NCI-H1436 treated with DMSO at 0.1 percent for 48 hours (cell line): Measurements from ENCODE around the gene TRPT1.
A peak's percentile ranks its signal among the peaks of the same experiment; 100 is the strongest.

Experiments used
- DNase-seq: peaks from one replicate; lab custom pipeline; 2025; lab: John Stamatoyannopoulos, UW

TRPT1 gene, protein sequence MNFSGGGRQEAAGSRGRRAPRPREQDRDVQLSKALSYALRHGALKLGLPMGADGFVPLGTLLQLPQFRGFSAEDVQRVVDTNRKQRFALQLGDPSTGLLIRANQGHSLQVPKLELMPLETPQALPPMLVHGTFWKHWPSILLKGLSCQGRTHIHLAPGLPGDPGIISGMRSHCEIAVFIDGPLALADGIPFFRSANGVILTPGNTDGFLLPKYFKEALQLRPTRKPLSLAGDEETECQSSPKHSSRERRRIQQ

DNA sequence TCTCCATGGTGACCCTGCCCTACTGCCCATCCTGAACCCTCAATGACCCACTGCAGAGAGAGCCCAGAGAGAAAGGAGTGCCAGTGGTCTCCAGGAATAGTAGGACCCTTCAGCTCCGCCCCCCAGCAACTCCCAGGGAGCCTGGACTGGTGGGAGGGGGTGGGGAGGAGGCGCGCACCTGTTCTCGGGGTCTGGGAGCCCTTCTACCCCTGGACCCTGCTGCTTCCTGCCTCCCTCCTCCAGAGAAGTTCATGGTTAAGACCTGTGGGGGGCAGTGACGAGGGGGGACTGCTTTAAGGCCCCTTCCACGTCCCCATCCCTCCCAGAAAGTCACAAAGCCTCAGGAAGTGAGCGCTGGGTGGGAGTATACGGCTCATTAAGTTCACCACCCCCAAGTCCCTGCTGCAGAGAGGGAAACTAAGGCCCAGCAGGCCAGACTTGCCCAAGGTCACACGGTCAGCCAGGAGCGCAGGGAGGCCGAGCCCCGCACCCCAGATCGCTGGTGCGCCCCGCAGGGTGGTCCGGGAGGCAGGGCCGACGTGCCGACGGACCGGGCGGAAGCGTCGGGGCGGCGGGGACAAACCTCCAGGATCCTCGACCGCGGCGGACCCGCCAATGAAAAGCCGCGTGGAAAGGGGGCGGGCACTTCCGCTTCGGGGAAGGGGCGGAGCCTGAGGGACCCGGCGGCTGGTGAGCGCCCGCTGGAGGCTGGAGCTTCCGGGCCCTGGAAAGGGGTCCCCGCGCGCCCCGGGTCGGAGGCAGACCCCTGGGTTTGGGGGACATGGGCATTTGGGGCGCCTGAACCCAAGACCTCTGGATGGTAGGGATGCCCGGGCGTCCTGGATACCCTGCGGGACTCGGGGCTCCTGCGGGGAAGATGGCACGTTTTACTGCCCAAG is at the start of gene TRPT1, which contains the start of gene NUDT22:
TRPT1 (minus strand) TSS at position 579 of the 899 bp plus-strand sequence; CDS start at position 253, 326 bp downstream.
NUDT22 (plus strand) TSS at position 667 of the 899 bp plus-strand sequence. CDS start 379 bp downstream, outside the sequence.
- no peak for DNase-seq

- DNase-seq = no peak
Observed at GRCh38 chr11:64275031-64275800, 49.2 kb upstream of the TRPT1 start.

DNA sequence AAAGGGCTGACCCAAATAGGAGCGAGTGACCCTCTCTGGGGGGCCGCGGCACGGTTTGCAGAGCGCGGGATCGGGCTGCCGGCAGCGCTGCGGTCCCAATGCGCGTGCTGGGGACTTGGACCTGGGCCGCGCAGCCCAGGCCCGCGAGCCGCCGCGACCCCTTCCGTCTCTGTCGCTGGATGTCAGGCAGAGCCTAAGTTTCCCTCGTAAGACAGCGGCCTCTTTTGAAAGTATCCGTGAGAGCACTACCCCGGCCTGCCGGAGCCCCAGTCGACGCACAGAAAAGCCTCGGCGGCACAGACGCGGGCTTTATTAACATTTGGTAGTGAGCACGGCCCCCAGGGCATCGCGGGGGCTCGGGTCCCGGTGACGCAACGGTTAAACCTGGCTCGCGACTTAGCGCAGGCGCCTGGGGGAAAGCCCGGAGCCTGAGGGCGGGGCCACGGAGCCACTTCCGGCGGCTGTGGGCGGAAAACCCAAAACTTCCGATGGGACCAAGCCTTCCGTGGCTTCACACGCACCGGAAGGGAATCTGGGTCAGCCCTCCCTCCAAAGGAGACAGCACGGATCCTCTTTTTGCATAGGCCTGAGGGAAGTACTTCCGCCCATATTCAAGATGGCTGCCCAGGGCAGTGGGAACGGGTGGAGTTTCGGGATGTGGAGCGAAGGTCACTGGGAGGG is 43.7 kb upstream of the TRPT1 start:
- peak; percentile 96 for DNase-seq

- DNase-seq = no peak
Observed at GRCh38 chr11:64268893-64269539, 43.0 kb upstream of the TRPT1 start.

- no peak for DNase-seq
Observed at GRCh38 chr11:64268025-64268892, 42.3 kb upstream of the TRPT1 start.

DNA sequence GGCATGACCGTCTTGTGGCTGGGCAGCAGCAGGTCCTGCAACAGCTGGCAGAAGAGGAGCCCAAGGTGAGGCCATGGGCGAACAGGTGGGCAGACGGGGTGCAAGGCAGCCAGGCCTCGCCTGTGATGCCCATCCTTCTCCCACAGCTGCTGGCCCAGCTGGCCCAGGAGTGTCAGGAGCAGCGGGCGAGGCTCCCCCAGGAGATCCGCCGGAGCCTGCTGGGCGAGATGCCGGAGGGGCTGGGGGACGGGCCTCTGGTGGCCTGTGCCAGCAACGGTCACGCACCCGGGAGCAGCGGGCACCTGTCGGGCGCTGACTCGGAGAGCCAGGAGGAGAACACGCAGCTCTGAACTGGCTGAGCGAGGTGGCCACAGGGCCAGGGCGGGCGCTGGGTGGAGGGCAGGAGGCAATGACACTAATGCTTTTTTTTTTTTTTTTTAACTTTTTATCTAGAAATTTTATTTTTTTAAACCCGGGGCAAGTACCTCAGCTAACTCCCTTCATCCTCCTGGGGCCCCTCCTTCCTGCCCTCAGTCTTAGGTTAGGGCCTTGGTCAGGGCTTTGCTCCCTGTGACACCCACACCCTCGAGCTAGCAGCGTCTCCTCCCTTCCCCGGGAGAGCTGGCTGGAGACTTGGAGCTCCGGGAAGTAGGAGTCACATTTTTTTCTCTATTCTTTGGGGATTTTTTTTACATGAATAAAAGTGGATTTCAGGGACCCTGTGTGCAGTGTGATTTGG is 41.4 kb upstream of the TRPT1 start:
- DNase-seq = no peak

GRCh38 chr11:64266339-64266738 is 40.4 kb upstream of the TRPT1 start:
- no peak for DNase-seq

- DNase-seq = no peak
Observed at GRCh38 chr11:64265176-64266160, 39.5 kb upstream of the TRPT1 start.

GRCh38 chr11:64264371-64264852 is 38.4 kb upstream of the TRPT1 start:
- DNase-seq = no peak

DNA sequence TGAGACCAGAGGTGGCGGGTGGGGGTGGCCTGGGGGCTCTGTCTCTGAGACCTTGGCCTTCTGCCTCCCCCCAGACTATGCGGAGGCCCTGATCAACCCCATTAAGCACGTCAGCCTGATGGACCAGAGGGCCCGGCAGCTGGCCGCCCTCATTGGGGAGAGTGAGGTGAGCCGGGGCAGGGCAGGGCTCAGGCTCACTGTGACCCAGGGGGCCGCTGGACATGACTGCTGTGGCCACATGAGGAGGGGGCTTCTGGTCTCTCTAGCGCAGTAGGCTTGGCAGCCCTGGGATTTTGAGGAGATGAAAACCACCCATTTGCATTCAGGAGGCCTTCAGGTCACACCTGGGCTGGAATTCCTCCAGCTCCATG is 37.9 kb upstream of the TRPT1 start:
- no peak for DNase-seq

DNA sequence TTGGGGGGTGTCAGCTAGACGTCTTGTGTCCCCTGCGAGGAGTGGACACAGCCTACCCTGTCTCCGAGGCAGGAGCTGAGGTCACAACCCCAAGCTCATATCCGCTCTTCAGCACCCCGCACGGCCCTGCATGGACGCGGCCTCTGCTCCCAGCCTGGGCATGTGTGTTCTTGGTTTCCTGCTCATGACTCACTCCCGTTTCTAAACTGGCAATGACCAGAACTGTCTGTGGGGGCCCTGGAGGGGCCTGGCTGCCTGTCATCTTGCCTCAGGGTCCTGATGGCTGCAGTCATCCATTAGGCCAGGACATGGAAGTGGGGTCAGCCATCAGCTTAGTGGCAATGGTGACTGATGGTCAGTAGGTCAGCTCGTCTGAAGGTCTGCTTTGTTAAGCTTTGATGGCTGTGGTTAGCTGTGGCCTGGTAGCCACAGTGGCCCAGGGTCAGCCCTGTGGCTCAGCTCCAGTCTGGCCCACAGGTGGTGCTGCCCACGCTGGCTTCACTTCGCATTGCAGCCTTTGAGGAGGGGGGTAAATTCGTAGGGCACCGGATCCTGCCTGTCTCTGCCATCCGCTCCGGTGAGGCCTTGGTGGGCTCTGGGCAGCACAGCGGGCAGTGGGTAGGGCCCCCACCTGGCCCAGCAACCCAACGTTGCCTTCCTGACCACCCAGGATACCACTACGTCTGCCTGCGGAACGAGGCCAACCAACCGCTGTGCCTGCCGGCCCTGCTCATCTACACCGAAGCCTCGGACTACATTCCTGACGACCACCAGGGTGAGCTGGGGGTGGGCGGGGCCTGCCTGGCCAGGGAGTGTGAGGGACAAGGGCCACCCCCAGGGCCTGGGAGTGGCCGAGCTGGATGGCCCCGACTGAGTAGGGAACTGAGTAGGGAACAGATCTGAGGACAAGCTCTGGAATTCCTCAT is 37.3 kb upstream of the TRPT1 start:
- DNase-seq = no peak

DNA sequence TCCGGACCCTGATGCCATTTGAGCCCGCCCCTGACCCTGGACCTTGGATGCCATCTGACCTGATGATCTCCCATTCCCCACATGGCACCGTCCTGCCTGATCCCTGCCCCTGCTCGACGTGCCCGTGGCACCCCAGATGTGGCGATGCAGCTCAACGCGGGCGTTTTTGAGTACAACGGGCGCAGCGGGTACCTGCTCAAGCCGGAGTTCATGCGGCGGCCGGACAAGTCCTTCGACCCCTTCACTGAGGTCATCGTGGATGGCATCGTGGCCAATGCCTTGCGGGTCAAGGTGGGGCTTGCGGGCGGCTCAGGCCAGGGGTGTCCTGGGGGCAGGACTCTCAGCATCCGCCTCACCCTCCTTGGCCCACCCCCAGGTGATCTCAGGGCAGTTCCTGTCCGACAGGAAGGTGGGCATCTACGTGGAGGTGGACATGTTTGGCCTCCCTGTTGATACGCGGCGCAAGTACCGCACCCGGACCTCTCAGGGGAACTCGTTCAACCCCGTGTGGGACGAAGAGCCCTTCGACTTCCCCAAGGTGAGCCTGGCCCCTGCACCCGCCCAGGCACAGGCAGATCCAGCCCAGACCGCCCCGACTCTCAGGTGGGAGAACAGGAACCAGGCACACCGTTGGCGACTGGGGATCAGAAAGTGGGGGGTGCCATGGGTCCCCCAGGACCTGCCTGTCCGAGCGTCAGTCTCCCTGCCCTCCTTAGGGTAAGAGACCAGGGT is 36.5 kb upstream of the TRPT1 start:
- no peak for DNase-seq

DNA sequence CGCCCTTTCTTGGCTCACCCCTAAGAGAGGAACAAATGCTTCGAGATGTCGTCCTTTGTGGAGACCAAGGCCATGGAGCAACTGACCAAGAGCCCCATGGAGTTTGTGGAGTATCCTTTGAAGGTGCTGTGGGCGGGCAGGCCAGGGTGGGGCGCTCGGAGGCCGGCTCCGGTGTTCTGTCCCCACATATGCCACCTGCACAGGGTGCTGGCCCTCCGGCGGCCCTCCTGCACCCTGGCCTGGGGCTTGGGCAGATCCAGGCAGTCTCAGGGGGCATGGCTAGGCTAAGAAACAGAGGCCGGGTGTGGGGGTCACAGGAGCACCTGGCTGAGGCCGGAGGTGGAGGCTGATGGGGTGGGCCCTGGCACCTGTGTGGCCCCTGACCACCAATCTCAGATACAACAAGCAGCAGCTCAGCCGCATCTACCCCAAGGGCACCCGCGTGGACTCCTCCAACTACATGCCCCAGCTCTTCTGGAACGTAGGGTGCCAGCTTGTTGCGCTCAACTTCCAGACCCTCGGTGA is 35.6 kb upstream of the TRPT1 start:
- no peak for DNase-seq

- DNase-seq = no peak
Observed at GRCh38 chr11:64260147-64260708, 34.2 kb upstream of the TRPT1 start.

GRCh38 chr11:64259533-64260067 is 33.6 kb upstream of the TRPT1 start:
- DNase-seq = no peak
